ENCODE results near the gene CD96.

- TF ChIP-seq, protein P1, sequence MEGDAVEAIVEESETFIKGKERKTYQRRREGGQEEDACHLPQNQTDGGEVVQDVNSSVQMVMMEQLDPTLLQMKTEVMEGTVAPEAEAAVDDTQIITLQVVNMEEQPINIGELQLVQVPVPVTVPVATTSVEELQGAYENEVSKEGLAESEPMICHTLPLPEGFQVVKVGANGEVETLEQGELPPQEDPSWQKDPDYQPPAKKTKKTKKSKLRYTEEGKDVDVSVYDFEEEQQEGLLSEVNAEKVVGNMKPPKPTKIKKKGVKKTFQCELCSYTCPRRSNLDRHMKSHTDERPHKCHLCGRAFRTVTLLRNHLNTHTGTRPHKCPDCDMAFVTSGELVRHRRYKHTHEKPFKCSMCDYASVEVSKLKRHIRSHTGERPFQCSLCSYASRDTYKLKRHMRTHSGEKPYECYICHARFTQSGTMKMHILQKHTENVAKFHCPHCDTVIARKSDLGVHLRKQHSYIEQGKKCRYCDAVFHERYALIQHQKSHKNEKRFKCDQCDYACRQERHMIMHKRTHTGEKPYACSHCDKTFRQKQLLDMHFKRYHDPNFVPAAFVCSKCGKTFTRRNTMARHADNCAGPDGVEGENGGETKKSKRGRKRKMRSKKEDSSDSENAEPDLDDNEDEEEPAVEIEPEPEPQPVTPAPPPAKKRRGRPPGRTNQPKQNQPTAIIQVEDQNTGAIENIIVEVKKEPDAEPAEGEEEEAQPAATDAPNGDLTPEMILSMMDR (conservative IDR thresholded peaks at IDR 0.05 in 1 of 2, IDR thresholded peaks at IDR 0.05 in 1 of 2; ENCODE audit: low read depth in 1 of 2, low read length in 2 of 2) = no peak
- TF ChIP-seq EZH2 (IDR thresholded peaks at IDR 0.05; ENCODE audit: low read length, missing control alignments) = no peak
These were observed 39.6 kb downstream of the CD96 start for GRCh38 chr3:111581403-111582119.
